ENCODE data around the gene KIAA1671. TPM values are rescaled to one million over a fixed set of nuclear protein-coding genes. Genes with fewer than 3 reads are reported as not detected.

Gene KIAA1671
- total and polyA plus RNA-seq, 2 of the 13 experiments (the other 11 are each of a cell fraction or from before 2014, with no cell fraction given) = 13.5 to 13.6 TPM

GRCh38 chr22:25002241-25002985, 49.9 kb downstream of the KIAA1671 start:
- FAIRE-seq (no peak), ATAC-seq (peak; percentile 41), DNase-seq (ENCODE audit: low spot score) (peak; percentile 35)
- in situ Hi-C loops (cut with HindIII; ENCODE audit: extremely low pct_ligation_motif_present, low pct_unique_long_range_greater_than_20kb) = no loop called here
- no TSS peak for BruUV-seq (replicated peaks)
- Histone ChIP-seq H3K9me3 (ENCODE audit: low read length) (no peaks in the 10 kb centered on the region), H3K4me3 (replicated peaks in 1 of 3; ENCODE audit: insufficient read depth in 1 of 3, low read depth in 2 of 3, low read length in 3 of 3) (no peak overlapping the region), H3K4me1 (ENCODE audit: insufficient read depth, low read length) (peaks cover 22% of the 10 kb centered on the region), H4K20me1 (ENCODE audit: insufficient read depth, low read length) (no peaks in the 10 kb centered on the region), H3K79me2 (ENCODE audit: insufficient read depth, low read length) (no peaks in the 10 kb centered on the region), H3K4me2 (ENCODE audit: low read depth, low read length) (no peak overlapping the region), H3K27me3 (ENCODE audit: control insufficient read depth in 1 of 2, insufficient read depth in 2 of 2, low read length in 2 of 2) (no peaks in the 10 kb centered on the region), H3K36me3 (replicated peaks in 1 of 2; ENCODE audit: control insufficient read depth in 1 of 2, insufficient read depth in 2 of 2, low read length in 2 of 2) (no peaks in the 10 kb centered on the region), H3K27ac (ENCODE audit: extremely low read length, insufficient read depth, low read length) (peak overlapping the region; percentile 27), H2AFZ (ENCODE audit: low read length) (no peak overlapping the region), H3K9ac (ENCODE audit: insufficient read depth, low read depth, low read length) (no peak overlapping the region)
- WGBS (ENCODE audit: low lambda C conversion rate) = 7% methylated on average over 1 of the region's 1 CpG
- intact Hi-C loops (cut with micrococcal nuclease; ENCODE audit: unreplicated experiment) = loop anchor here (5.0 kb wide), 1 partner anchor 35 kb away; no protein-coding TSS in a partner anchor
- ChIA-PET POLR2A (no interaction called here), CTCF (ENCODE audit: low intra/inter-chr PET ratio, low total read pairs) (no interaction called here)
- TF ChIP-seq ZNF329 (CRISPR knock-in tag; IDR thresholded peaks at IDR 0.05; ENCODE audit: low read depth) = no peak
- no peak for TF ChIP-seq HNRNPLL (IDR thresholded peaks at IDR 0.05; ENCODE audit: low read depth, low read length, poor library complexity, severe bottlenecking)
- peak; percentile 15; the same call in 1 of the 2 replicates for TF ChIP-seq HNF4A (CRISPR knock-in tag; IDR thresholded peaks at IDR 0.05)
- TF ChIP-seq CHD4 (IDR thresholded peaks at IDR 0.05; ENCODE audit: borderline replicate concordance, low read length) = 0 out of 2 replicates have a peak, but pooled peaks have one; percentile 17
- TF ChIP-seq NR3C1 (CRISPR knock-in tag; IDR thresholded peaks at IDR 0.05) = no peak
- peak; percentile 86 for TF ChIP-seq CEBPG (CRISPR knock-in tag; IDR thresholded peaks at IDR 0.05)
- no peak for TF ChIP-seq KAT7 (CRISPR knock-in tag; IDR thresholded peaks at IDR 0.05; ENCODE audit: borderline replicate concordance)
- no peak for TF ChIP-seq ZNF672 (CRISPR knock-in tag; IDR thresholded peaks at IDR 0.05)
- TF ChIP-seq BCL3 (CRISPR knock-in tag; IDR thresholded peaks at IDR 0.05) = no peak
- no peak for TF ChIP-seq ZNF337 (CRISPR knock-in tag; IDR thresholded peaks at IDR 0.05; ENCODE audit: borderline replicate concordance, low read depth)
- TF ChIP-seq ATF4 (CRISPR knock-in tag; IDR thresholded peaks at IDR 0.05) = peak in 1 of 2 experiments; percentile 45; a peak in 1 of 4 replicates
- TF ChIP-seq ZFP1 (CRISPR knock-in tag; IDR thresholded peaks at IDR 0.05) = no peak
- peak; percentile 70; the same call in 1 of the 2 replicates for TF ChIP-seq ZNF362 (CRISPR knock-in tag; IDR thresholded peaks at IDR 0.05; ENCODE audit: borderline replicate concordance)
- TF ChIP-seq JDP2 (CRISPR knock-in tag; IDR thresholded peaks at IDR 0.05; ENCODE audit: borderline replicate concordance) = no peak
- TF ChIP-seq ZNF770 (CRISPR knock-in tag; IDR thresholded peaks at IDR 0.05) = 0 out of 2 replicates have a peak, but pooled peaks have one; percentile 10
- TF ChIP-seq FUBP1 (CRISPR knock-in tag; IDR thresholded peaks at IDR 0.05; ENCODE audit: borderline replicate concordance) = no peak
- TF ChIP-seq CEBPB (IDR thresholded peaks at IDR 0.05; ENCODE audit: borderline replicate concordance, low read depth, low read length) = peak; percentile 71
